Neural progenitor cell (in vitro differentiated cells): ENCODE data around the gene JAKMIP2.

Experiments used
- CTCF ChIP-seq: fragments of 200-600 bp; sonication (generic); IDR thresholded peaks from 2 replicates; pipeline ENCODE4 v1.5.1; 2017; ENCODE audit warnings: antibody characterized with exemption, mild to moderate bottlenecking
- EZH2 ChIP-seq: fragments of 200-600 bp; sonication (generic); IDR thresholded peaks from 2 replicates; pipeline ENCODE4 v1.6.1; 2017; ENCODE audit warnings: antibody characterized with exemption, mild to moderate bottlenecking, moderate library complexity
- EZH2phosphoT487 ChIP-seq: fragments of 200-600 bp; sonication (generic); IDR thresholded peaks from 2 replicates; pipeline ENCODE4 v1.6.1; 2017; ENCODE audit warnings: antibody characterized with exemption

DNA sequence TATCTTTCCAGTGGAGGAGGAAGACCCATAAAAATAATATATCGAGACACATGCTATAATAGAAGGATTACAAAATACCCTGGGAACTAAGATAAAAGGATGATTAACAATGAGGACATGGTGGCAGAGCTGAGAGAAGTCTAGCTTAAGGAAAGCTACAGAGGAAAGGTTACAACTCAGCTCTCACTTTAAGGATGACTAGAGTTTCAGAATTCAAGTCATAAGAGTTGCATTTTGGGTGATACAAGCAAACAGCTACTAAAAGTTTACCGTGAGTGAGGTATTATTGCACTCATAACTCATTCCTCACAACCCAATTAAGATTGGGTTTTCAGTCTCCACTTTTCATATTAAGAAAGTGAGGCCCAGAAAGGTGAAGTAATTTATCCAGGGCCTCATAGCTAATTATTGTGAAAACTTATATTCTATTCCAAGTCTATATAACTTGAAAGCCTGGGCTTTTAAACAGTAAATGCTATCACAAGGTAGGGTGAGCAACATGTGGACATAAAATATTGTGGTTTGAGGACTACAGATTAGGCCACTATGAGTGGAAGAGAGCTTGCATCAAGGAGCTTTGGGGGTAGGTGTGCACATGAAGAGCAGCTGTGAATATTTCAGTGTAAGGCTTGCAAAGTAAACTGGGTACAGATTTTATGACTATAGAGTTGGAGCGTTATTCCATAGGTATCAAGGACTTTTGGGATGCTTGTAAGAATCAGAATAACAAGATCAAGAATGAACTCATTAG is 28.0 kb downstream of the JAKMIP2 start:
- no peak for TF ChIP-seq CTCF
- no peak for TF ChIP-seq EZH2phosphoT487
- TF ChIP-seq EZH2, result no peak
